Kidney tubule cell (primary cell): Measurements from ENCODE around the gene PRKCE.

ENCODE experiments used
- DNase-seq: peaks from one replicate; pipeline ENCODE4 v3.0.0-alpha.2; 2018; ENCODE audit warnings: low spot score

Gene PRKCE

GRCh38 chr2:46146866-46147502, 495.5 kb downstream of the PRKCE start:
- peak; percentile 16 for DNase-seq

GRCh38 chr2:46147626-46148368, 496.3 kb downstream of the PRKCE start:
- no peak for DNase-seq

GRCh38 chr2:46148369-46148736, 496.9 kb downstream of the PRKCE start:
- DNase-seq: no peak

GRCh38 chr2:46150445-46150955, 499.0 kb downstream of the PRKCE start:
- DNase-seq: peak; percentile 8

- peak; percentile 60 for DNase-seq
These were observed 500.1 kb downstream of the PRKCE start for GRCh38 chr2:46151577-46151976.

- DNase-seq: no peak
These were observed 502.7 kb downstream of the PRKCE start for GRCh38 chr2:46153996-46154753.

GRCh38 chr2:46157072-46157965, 505.8 kb downstream of the PRKCE start:
- DNase-seq: no peak

- DNase-seq: no peak
These were observed 506.5 kb downstream of the PRKCE start for GRCh38 chr2:46157966-46158310.

- DNase-seq: no peak
These were observed 507.2 kb downstream of the PRKCE start for GRCh38 chr2:46158661-46159060.

GRCh38 chr2:46160326-46160725, 508.9 kb downstream of the PRKCE start:
- DNase-seq: no peak

- DNase-seq: no peak
These were observed 509.8 kb downstream of the PRKCE start for GRCh38 chr2:46161315-46161714.

- no peak for DNase-seq
These were observed 510.4 kb downstream of the PRKCE start for GRCh38 chr2:46161911-46162310.

GRCh38 chr2:46162329-46163097, 511.0 kb downstream of the PRKCE start:
- no peak for DNase-seq

GRCh38 chr2:46163098-46163430, 511.6 kb downstream of the PRKCE start:
- DNase-seq: no peak

GRCh38 chr2:46163804-46164528, 512.5 kb downstream of the PRKCE start:
- DNase-seq: peak; percentile 68

GRCh38 chr2:46164529-46165301, 513.2 kb downstream of the PRKCE start:
- DNase-seq: peak; percentile 80

- no peak for DNase-seq
These were observed 514.4 kb downstream of the PRKCE start for GRCh38 chr2:46165916-46166315.

GRCh38 chr2:46167406-46167805, 515.9 kb downstream of the PRKCE start:
- no peak for DNase-seq

- peak; percentile 16 for DNase-seq
These were observed 516.4 kb downstream of the PRKCE start for GRCh38 chr2:46167924-46168323.

GRCh38 chr2:46169467-46169866, 518.0 kb downstream of the PRKCE start:
- no peak for DNase-seq
